A549 (cell line): ENCODE measurements around the gene SUGCT. TPM values are rescaled to one million over a fixed set of nuclear protein-coding genes. Genes with fewer than 3 reads are reported as not detected.

ENCODE experiments used
- ATAC-seq, 2 experiments: fragments of 200-7000 bp in 1 of 2; fragments of >200 bp in 1 of 2; cut with Nextera tagmentation in 1 of 2; cut with Tn5 transposase in 1 of 2; 3 replicates each; pipeline versions ENCODE4 v1.8.0 to v1.9.1; 2018 to 2020; ENCODE audit warnings: mild to moderate bottlenecking in 1 of 2, moderate library complexity in 1 of 2
- CTCF ChIA-PET: fragments of 300-600 bp; sonication (Branson Sonifier 250); formaldehyde crosslinking; extraction: SDS; loops from one replicate; lab custom pipeline; 2021; ENCODE audit warnings: antibody characterized with exemption, inconsistent platforms; lab: Yijun Ruan, JAX
- POLR2A ChIA-PET: fragments of 350-600 bp; formaldehyde crosslinking; extraction: SDS; loops from one replicate; lab custom pipeline; 2021; ENCODE audit warnings: antibody characterized with exemption, inconsistent platforms; lab: Yijun Ruan, JAX
- DNase-seq, 2 experiments: peaks; one replicate each; pipeline versions ENCODE4 v3.0.0 to v3.0.0-alpha.2; 2011 to 2016; ENCODE audit warnings: low read depth in 1 of 2, low spot score in 1 of 2
- FAIRE-seq: peaks from 2 replicates; lab custom pipeline; 2011; peaks lifted over from hg19 to GRCh38; lab: Jason Lieb, UNC
- H3K27ac ChIP-seq, 2 experiments: fragments of >200 bp; sonication (Bioruptor Twin); formaldehyde crosslinking; 3 replicates each; pipeline ENCODE4 v1.5.1; 2016 to 2017
- H3K4me1 ChIP-seq: fragments of >200 bp; sonication (Bioruptor Twin); formaldehyde crosslinking; 3 replicates; pipeline ENCODE4 v1.6.1; 2016
- H3K4me2 ChIP-seq: fragments of >200 bp; sonication (Bioruptor Twin); formaldehyde crosslinking; 3 replicates; pipeline ENCODE4 v1.6.1; 2016
- H3K4me3 ChIP-seq: fragments of >200 bp; sonication (Bioruptor Twin); formaldehyde crosslinking; 3 replicates; pipeline ENCODE4 v1.5.1; 2016
- H3K9me3 ChIP-seq: fragments of >200 bp; sonication (Bioruptor Twin); formaldehyde crosslinking; 3 replicates; pipeline ENCODE4 v1.6.1; 2016
- ATOH8 ChIP-seq: fragments of 250-450 bp; sonication (Bioruptor Pico); IDR thresholded peaks from 2 replicates; pipeline ENCODE4 v1.5.0; 2020; ENCODE audit warnings: low read depth, mild to moderate bottlenecking, moderate library complexity
- CBX2 ChIP-seq: fragments of 200-600 bp; sonication (generic); IDR thresholded peaks from 2 replicates; pipeline ENCODE4 v1.6.1; 2016; ENCODE audit warnings: low read depth, mild to moderate bottlenecking, borderline replicate concordance
- CBX8 ChIP-seq: fragments of 200-600 bp; sonication (generic); IDR thresholded peaks from 2 replicates; pipeline ENCODE4 v1.6.1; 2016
- CHD4 ChIP-seq: fragments of 200-600 bp; sonication (generic); IDR thresholded peaks from 2 replicates; pipeline ENCODE4 v1.6.1; 2016; ENCODE audit warnings: antibody characterized with exemption, mild to moderate bottlenecking, borderline replicate concordance
- EP300 ChIP-seq, 2 experiments: fragments of >200 bp; sonication (Bioruptor Twin); formaldehyde crosslinking; IDR thresholded peaks; 2 replicates in 1 of 2; 3 replicates in 1 of 2; pipeline ENCODE4 v1.6.1; 2016 to 2017
- FOSB ChIP-seq: fragments of 250-450 bp; sonication (Bioruptor Pico); IDR thresholded peaks from 2 replicates; pipeline ENCODE4 v1.5.0; 2020; ENCODE audit warnings: mild to moderate bottlenecking, moderate library complexity
- JUNB ChIP-seq: fragments of >200 bp; sonication (Bioruptor Twin); formaldehyde crosslinking; IDR thresholded peaks from 2 replicates; pipeline ENCODE4 v1.6.1; 2016
- MAZ ChIP-seq: fragments of 150-350 bp; IDR thresholded peaks from 2 replicates; pipeline ENCODE4 v1.6.1; 2014; ENCODE audit warnings: antibody characterized with exemption, low read depth, low read length, borderline replicate concordance
- NR3C1 ChIP-seq: fragments of >200 bp; sonication (Bioruptor Twin); formaldehyde crosslinking; IDR thresholded peaks from 3 replicates; pipeline ENCODE4 v1.6.1; 2017
- PBX3 ChIP-seq: IDR thresholded peaks from 2 replicates; pipeline ENCODE4 v1.6.1; 2012
- POLR2A ChIP-seq: IDR thresholded peaks from 2 replicates; pipeline ENCODE4 v1.6.1; 2012; ENCODE audit warnings: mild to moderate bottlenecking, low read length
- ZSCAN20 ChIP-seq: fragments of 250-450 bp; sonication (Bioruptor Pico); IDR thresholded peaks from 2 replicates; pipeline ENCODE4 v1.8.0; 2022; ENCODE audit warnings: mild to moderate bottlenecking, moderate library complexity
- whole genome bisulfite sequencing: methylation state at CpG from one replicate; pipeline ENCODE4 v1.1.6; 2017; ENCODE audit errors: missing lambda C conversion rate; 5-methylcytosine and 5-hydroxymethylcytosine counted together
- polyA plus RNA-seq, 4 experiments: library from polyadenylated mRNA; depleted of rRNA in 3 of 4; stranded (reverse); fragments of >200 nt; fragmentation: RNase III in 1 of 4; extraction: RNeasy Plus Mini Kit Qiagen cat#74134 plus additional on column Dnase treatment in 1 of 4; gene quantifications; 2 replicates in 3 of 4; 3 replicates in 1 of 4; pipeline ENCODE4 v1.2.3, GENCODE V29; 2011 to 2017
- TF ChIP-seq, protein P1 (sequence below): fragments of >200 bp; sonication (Bioruptor Twin); formaldehyde crosslinking; IDR thresholded peaks from 3 replicates; pipeline ENCODE4 v1.6.1; 2016
- TF ChIP-seq, protein P2 (sequence below): IDR thresholded peaks from 2 replicates; pipeline ENCODE4 v1.6.1; 2012

SUGCT gene
- polyA plus RNA-seq, 2 of the 4 experiments (the other 2 are of a cell fraction): 1.4 to 1.6 TPM

DNA sequence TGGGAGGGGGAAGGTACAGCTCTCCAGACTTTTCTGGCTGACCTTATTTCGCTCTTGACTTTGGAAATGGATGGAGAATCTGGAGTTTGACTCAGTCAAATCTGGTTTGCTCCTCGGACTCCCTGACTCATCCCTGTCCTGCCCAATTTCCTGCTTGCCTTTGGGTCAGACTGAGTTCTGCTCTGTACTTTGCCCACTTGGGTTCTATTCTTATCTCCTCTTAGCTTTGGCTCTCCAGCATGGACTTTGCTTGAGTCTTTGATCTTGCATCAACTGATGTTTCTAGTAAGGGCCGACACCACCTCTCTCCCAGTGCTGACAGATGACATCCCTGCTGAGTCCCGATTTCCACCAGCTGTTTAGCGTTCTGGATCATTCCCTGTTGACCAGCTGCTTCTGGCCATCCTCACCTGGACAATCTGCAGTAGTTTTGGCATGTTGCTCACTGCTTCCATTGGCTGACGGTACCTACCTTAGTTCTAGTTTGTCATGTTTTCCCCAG is 335.3 kb downstream of the SUGCT start:
- Histone ChIP-seq H3K4me3 (no peak overlapping the region), H3K4me1 (no peaks in the 10 kb centered on the region), H3K9me3 (no peaks in the 10 kb centered on the region), H3K4me2 (no peak overlapping the region), H3K27ac (no peak overlapping the region)
- TF ChIP-seq PBX3: no peak
- no peak for TF ChIP-seq EP300 (IDR thresholded peaks at IDR 0.05)
- no peak for TF ChIP-seq CBX2
- no peak for TF ChIP-seq MAZ
- WGBS: 13% methylated on average over 6 of the region's 6 CpGs
- DNase-seq: no peak
- ChIA-PET CTCF (no interaction called here), POLR2A (no interaction called here)
- no peak; a peak in 1 of 6 replicates for ATAC-seq
- FAIRE-seq: no peak

- FAIRE-seq (no peak), DNase-seq (no peak), ATAC-seq (no peak)
- WGBS: 66% methylated on average over 1 of the region's 1 CpG
- Histone ChIP-seq H3K4me3 (no peak overlapping the region), H3K27ac (no peak overlapping the region), H3K4me1 (no peaks in the 10 kb centered on the region), H3K9me3 (no peaks in the 10 kb centered on the region), H3K4me2 (no peak overlapping the region)
- ChIA-PET POLR2A (no interaction called here), CTCF (no interaction called here)
- no peak for TF ChIP-seq ATOH8 (CRISPR knock-in tag)
- no peak for TF ChIP-seq NR3C1
- TF ChIP-seq ZSCAN20 (CRISPR knock-in tag): no peak
- no peak for TF ChIP-seq JUNB
- no peak for TF ChIP-seq FOSB (CRISPR knock-in tag)
- no peak for TF ChIP-seq CHD4
- TF ChIP-seq, protein P1, sequence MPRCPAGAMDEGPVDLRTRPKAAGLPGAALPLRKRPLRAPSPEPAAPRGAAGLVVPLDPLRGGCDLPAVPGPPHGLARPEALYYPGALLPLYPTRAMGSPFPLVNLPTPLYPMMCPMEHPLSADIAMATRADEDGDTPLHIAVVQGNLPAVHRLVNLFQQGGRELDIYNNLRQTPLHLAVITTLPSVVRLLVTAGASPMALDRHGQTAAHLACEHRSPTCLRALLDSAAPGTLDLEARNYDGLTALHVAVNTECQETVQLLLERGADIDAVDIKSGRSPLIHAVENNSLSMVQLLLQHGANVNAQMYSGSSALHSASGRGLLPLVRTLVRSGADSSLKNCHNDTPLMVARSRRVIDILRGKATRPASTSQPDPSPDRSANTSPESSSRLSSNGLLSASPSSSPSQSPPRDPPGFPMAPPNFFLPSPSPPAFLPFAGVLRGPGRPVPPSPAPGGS: no peak
These were observed 336.0 kb downstream of the SUGCT start for GRCh38 chr7:40470817-40471216.

DNA sequence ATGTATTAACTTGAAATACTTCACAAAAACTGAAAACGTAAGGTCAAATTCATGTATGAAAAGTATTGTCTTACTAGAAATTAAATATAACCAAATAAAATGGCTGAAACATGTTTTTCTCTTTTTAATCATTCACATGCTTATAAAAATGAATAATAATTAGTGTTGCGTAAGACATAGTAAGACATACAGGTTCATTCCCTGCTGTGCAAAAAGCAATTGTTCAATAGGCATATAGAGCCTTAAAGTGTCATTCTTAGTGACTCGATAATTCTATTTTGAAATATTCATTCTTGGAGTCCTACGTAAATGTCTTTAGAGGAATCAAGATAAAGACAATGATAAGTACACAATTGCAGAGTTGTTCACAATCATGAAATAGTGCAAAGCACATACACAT is 337.1 kb downstream of the SUGCT start:
- no peak for FAIRE-seq
- Histone ChIP-seq H3K9me3 (no peaks in the 10 kb centered on the region), H3K4me1 (no peaks in the 10 kb centered on the region), H3K4me2 (no peak overlapping the region), H3K4me3 (no peak overlapping the region), H3K27ac (no peak overlapping the region)
- POLR2A ChIA-PET: no interaction called here
- CTCF ChIA-PET: no interaction called here
- ATAC-seq: no peak
- DNase-seq: no peak
- 40% methylated on average over 4 of the region's 4 CpGs for WGBS
- no peak for TF ChIP-seq POLR2A

DNA sequence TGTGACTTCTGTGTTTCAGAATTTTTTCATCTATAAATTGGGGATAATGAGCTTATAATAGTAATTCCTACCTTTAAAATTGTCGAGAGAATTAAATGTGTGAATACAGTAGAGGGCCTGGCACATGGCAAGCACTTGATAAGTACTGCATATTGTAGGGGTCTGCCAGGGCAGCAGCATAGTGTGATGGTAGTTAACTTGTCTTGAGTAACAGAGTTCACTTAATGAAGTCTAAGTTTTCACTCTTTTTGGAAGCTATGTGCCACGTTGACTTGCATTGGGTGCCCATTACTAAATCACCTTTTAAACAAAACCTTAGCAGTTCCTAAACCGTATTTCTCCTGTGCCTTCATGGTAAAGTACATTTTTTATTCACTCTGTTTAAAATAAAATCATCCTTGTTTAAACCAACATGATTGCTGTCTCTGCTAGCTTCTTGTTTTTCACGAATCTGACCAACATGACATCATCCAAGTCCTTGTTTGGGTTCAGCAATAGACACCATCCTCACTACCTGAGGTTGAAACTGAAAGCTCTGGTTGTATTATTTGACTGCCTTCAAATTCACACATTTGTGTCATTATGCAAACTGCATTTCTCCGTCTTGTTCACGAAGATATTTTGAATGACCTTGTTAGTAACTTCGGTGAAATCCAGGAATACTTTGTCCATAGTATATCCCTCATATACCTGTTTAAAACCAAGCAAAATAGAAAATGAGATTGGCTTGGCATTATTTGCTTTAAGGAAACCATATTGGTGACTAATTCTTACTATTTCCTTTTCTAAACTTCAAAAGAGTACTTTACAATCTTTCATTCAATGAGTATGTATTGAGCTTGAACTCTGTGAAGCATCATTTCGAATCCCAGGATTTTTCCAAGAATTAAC is 340.2 kb downstream of the SUGCT start:
- ChIA-PET POLR2A (no interaction called here), CTCF (interaction anchor here (0.6 to 1.7 kb wide), 3 partner anchors 9 to 782 kb away, joined by 3 to 5 read pairs (median 3); no protein-coding TSS in a partner anchor)
- Histone ChIP-seq H3K4me1 (no peaks in the 10 kb centered on the region), H3K4me3 (no peak overlapping the region), H3K27ac (no peak overlapping the region), H3K9me3 (no peaks in the 10 kb centered on the region), H3K4me2 (no peak overlapping the region)
- ATAC-seq (no peak), FAIRE-seq (no peak), DNase-seq (no peak)
- 2% methylated on average over 8 of the region's 8 CpGs for WGBS
- no peak for TF ChIP-seq CBX8

DNA sequence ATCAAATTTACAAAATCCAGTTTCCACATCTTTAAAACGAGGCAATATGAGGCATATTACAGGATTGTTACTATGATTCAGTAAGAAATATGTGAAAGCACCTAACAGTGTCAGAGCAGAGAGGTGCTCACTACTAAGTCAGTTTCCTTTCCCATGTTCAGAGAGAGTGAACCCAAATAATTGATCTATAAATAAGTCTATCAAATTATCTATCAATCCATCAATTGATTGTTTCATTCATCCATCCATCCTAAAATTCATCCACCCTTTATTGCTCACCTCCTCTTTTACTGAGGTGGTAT is 340.8 kb downstream of the SUGCT start:
- no peak for FAIRE-seq
- no peaks in the 10 kb centered on the region for H3K4me1 ChIP-seq
- no peak overlapping the region for H3K27ac ChIP-seq
- no peak for DNase-seq
- ATAC-seq: no peak
- TF ChIP-seq, protein P2, sequence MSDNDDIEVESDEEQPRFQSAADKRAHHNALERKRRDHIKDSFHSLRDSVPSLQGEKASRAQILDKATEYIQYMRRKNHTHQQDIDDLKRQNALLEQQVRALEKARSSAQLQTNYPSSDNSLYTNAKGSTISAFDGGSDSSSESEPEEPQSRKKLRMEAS: no peak
- TF ChIP-seq ATOH8 (CRISPR knock-in tag): no peak
- no peak overlapping the region for H3K4me3 ChIP-seq
- H3K9me3 ChIP-seq: no peaks in the 10 kb centered on the region
- no peak overlapping the region for H3K4me2 ChIP-seq
- WGBS: 0% methylated on average over 1 of the region's 1 CpG
- ChIA-PET POLR2A (no interaction called here), CTCF (interaction anchor here (0.6 to 1.7 kb wide), 2 partner anchors 8 to 782 kb away, joined by 3 to 5 read pairs; no protein-coding TSS in a partner anchor)
